MM.1S (cell line): ENCODE measurements around the gene HES1.

Source experiments
- DNase-seq: peaks from one replicate; pipeline ENCODE4 v3.0.0-alpha.2; 2015
- H2AFZ ChIP-seq: fragments of 300-600 bp; sonication (generic); 2 replicates; pipeline ENCODE4 v1.6.0; 2016; ENCODE audit warnings: antibody characterized with exemption, low read length
- H3F3A ChIP-seq: fragments of 300-600 bp; sonication (generic); 2 replicates; pipeline ENCODE4 v1.6.1; 2016; ENCODE audit warnings: mild to moderate bottlenecking, antibody characterized with exemption, low read length, moderate library complexity, mixed read lengths; ENCODE audit not compliant: insufficient read depth
- H3K27ac ChIP-seq: fragments of 300-600 bp; sonication (generic); 2 replicates; pipeline ENCODE4 v1.5.1; 2016; ENCODE audit warnings: mild to moderate bottlenecking, low read length
- H3K27me3 ChIP-seq: fragments of 300-600 bp; sonication (generic); replicated peaks from 2 replicates; pipeline ENCODE4 v1.6.0; 2016; ENCODE audit warnings: low read length; ENCODE audit not compliant: insufficient read depth
- H3K36me3 ChIP-seq: fragments of 300-600 bp; sonication (generic); replicated peaks from 2 replicates; pipeline ENCODE4 v1.6.1; 2016; ENCODE audit warnings: mild to moderate bottlenecking, low read length, mixed read lengths; ENCODE audit not compliant: insufficient read depth
- H3K4me1 ChIP-seq: fragments of 300-600 bp; sonication (generic); 2 replicates; pipeline ENCODE4 v1.6.1; 2016; ENCODE audit warnings: low read length, mixed read lengths
- H3K4me2 ChIP-seq: fragments of 300-600 bp; sonication (generic); 2 replicates; pipeline ENCODE4 v1.6.0; 2016; ENCODE audit warnings: low read depth, low read length
- H3K4me3 ChIP-seq: fragments of 300-600 bp; sonication (generic); 2 replicates; pipeline ENCODE4 v1.5.1; 2016; ENCODE audit warnings: low read length, mixed read lengths
- H3K79me2 ChIP-seq: fragments of 300-600 bp; sonication (generic); 2 replicates; pipeline ENCODE4 v1.6.1; 2016; ENCODE audit warnings: mixed run types, low read length, mixed read lengths
- H3K9ac ChIP-seq: fragments of 300-600 bp; sonication (generic); 2 replicates; pipeline ENCODE4 v1.6.1; 2016; ENCODE audit warnings: low read length, mixed read lengths
- H3K9me2 ChIP-seq: fragments of 300-600 bp; sonication (generic); replicated peaks from 2 replicates; pipeline ENCODE4 v1.6.1; 2016; ENCODE audit warnings: mild to moderate bottlenecking, low read length, mixed read lengths; ENCODE audit not compliant: insufficient read depth
- H3K9me3 ChIP-seq: fragments of 300-600 bp; sonication (generic); replicated peaks from 2 replicates; pipeline ENCODE4 v1.6.1; 2016; ENCODE audit warnings: mild to moderate bottlenecking, low read length, mixed read lengths; ENCODE audit not compliant: insufficient read depth
- H4K20me1 ChIP-seq: fragments of 300-600 bp; sonication (generic); 2 replicates; pipeline ENCODE4 v1.6.1; 2016; ENCODE audit warnings: mild to moderate bottlenecking, low read length, moderate library complexity, mixed read lengths; ENCODE audit not compliant: insufficient read depth
- CTCF ChIP-seq: fragments of 300-600 bp; sonication (generic); IDR thresholded peaks from 2 replicates; pipeline ENCODE4 v1.5.1; 2016; ENCODE audit warnings: antibody characterized with exemption, low read length, mixed read lengths
- EZH2 ChIP-seq: fragments of 300-600 bp; sonication (generic); optimal IDR thresholded peaks from 2 replicates; pipeline ENCODE3; 2017; ENCODE audit warnings: low read depth, mild to moderate bottlenecking, antibody characterized with exemption, low read length, mixed read lengths
- EZH2phosphoT487 ChIP-seq: fragments of 300-600 bp; sonication (generic); IDR thresholded peaks from 2 replicates; pipeline ENCODE4 v1.6.1; 2018; ENCODE audit warnings: antibody characterized with exemption, low read length

HES1 gene

GRCh38 chr3:194117104-194117845 lies 18.7 kb upstream of the HES1 start:
- 0 out of 2 replicates have a peak, but pooled peaks cover 4% of the 10 kb centered on the region for H3K27me3 ChIP-seq
- no peaks in the 10 kb centered on the region for H4K20me1 ChIP-seq
- H3K4me1 ChIP-seq: no peaks in the 10 kb centered on the region
- H3F3A ChIP-seq: no peaks in the 10 kb centered on the region
- no peak overlapping the region for H3K9ac ChIP-seq
- H2AFZ ChIP-seq: no peak overlapping the region
- no peaks in the 10 kb centered on the region for H3K9me2 ChIP-seq
- no peak overlapping the region for H3K4me3 ChIP-seq
- H3K79me2 ChIP-seq: no peaks in the 10 kb centered on the region
- no peak overlapping the region for H3K27ac ChIP-seq
- no peak for TF ChIP-seq CTCF
- TF ChIP-seq EZH2phosphoT487: no peak
- TF ChIP-seq EZH2: no peak
- no peaks in the 10 kb centered on the region for H3K9me3 ChIP-seq
- no peak for DNase-seq
- no peak overlapping the region for H3K4me2 ChIP-seq
- no peaks in the 10 kb centered on the region for H3K36me3 ChIP-seq

- H3F3A ChIP-seq: no peaks in the 10 kb centered on the region
- no peaks in the 10 kb centered on the region for H4K20me1 ChIP-seq
- no peaks in the 10 kb centered on the region for H3K9me3 ChIP-seq
- no peak overlapping the region for H3K9ac ChIP-seq
- H3K4me1 ChIP-seq: no peaks in the 10 kb centered on the region
- no peaks in the 10 kb centered on the region for H3K79me2 ChIP-seq
- no peak overlapping the region for H3K4me3 ChIP-seq
- H3K27me3 ChIP-seq: 0 out of 2 replicates have a peak, but pooled peaks cover 4% of the 10 kb centered on the region
- H2AFZ ChIP-seq: no peak overlapping the region
- DNase-seq: no peak
- no peak for TF ChIP-seq EZH2
- TF ChIP-seq CTCF: no peak
- TF ChIP-seq EZH2phosphoT487: no peak
- H3K9me2 ChIP-seq: no peaks in the 10 kb centered on the region
- no peaks in the 10 kb centered on the region for H3K36me3 ChIP-seq
- no peak overlapping the region for H3K4me2 ChIP-seq
- no peak overlapping the region for H3K27ac ChIP-seq
Observed at GRCh38 chr3:194118920-194119319, 17.0 kb upstream of the HES1 start.

GRCh38 chr3:194119831-194120590 lies 15.9 kb upstream of the HES1 start:
- H3K9ac ChIP-seq: no peak overlapping the region
- DNase-seq: no peak
- H3K79me2 ChIP-seq: no peaks in the 10 kb centered on the region
- no peak overlapping the region for H3K4me3 ChIP-seq
- no peak overlapping the region for H2AFZ ChIP-seq
- no peaks in the 10 kb centered on the region for H3K36me3 ChIP-seq
- H3K4me1 ChIP-seq: no peaks in the 10 kb centered on the region
- H3K9me2 ChIP-seq: no peaks in the 10 kb centered on the region
- no peaks in the 10 kb centered on the region for H4K20me1 ChIP-seq
- TF ChIP-seq EZH2phosphoT487: no peak
- H3K27ac ChIP-seq: no peak overlapping the region
- no peaks in the 10 kb centered on the region for H3F3A ChIP-seq
- 0 out of 2 replicates have a peak, but pooled peaks cover 4% of the 10 kb centered on the region for H3K27me3 ChIP-seq
- H3K9me3 ChIP-seq: no peaks in the 10 kb centered on the region
- H3K4me2 ChIP-seq: no peak overlapping the region
